IMR-90 (cell line): ENCODE measurements around the gene ACOD1. TPM values are rescaled to one million over a fixed set of nuclear protein-coding genes. Genes with fewer than 3 reads are reported as not detected.

Source experiments
- ATAC-seq: fragments of 200-7000 bp; cut with Tn5 transposase; 2 replicates; pipeline ENCODE4 v1.9.1; 2020; ENCODE audit warnings: low read depth, mild to moderate bottlenecking, moderate library complexity
- BruUV-seq: library from RNA; stranded (reverse); fragments of 400-500 nt; replicated peaks from 2 replicates; lab custom pipeline; 2021; lab: Mats Ljungman, UMichigan
- CTCF ChIA-PET: fragments of 300-600 bp; formaldehyde crosslinking; extraction: SDS; loops from one replicate; lab custom pipeline; 2021; ENCODE audit warnings: antibody characterized with exemption; lab: Yijun Ruan, JAX
- POLR2A ChIA-PET: fragments of 300-600 bp; sonication (Branson Sonifier 250); formaldehyde crosslinking; loops from one replicate; lab custom pipeline; 2022; ENCODE audit warnings: antibody characterized with exemption; ENCODE audit not compliant: unreplicated experiment; lab: Charles Lee
- DNase-seq: peaks from one replicate; pipeline ENCODE4 v3.0.0; 2013
- H2AFZ ChIP-seq: replicated peaks from 2 replicates; pipeline ENCODE3; 2013; ENCODE audit warnings: low read length, mild to moderate bottlenecking; ENCODE audit not compliant: poor library complexity
- H2AK5ac ChIP-seq: 2 replicates; pipeline ENCODE4 v1.6.1; 2013; ENCODE audit warnings: low read depth, low read length, inconsistent platforms
- H2AK9ac ChIP-seq: replicated peaks from 2 replicates; pipeline ENCODE3; 2013; ENCODE audit warnings: mild to moderate bottlenecking, low read depth, low read length, moderate library complexity; ENCODE audit not compliant: poor library complexity
- H2BK120ac ChIP-seq: 2 replicates; pipeline ENCODE4 v1.6.1; 2013; ENCODE audit warnings: low read depth, low read length, inconsistent platforms
- H2BK15ac ChIP-seq: 3 replicates; pipeline ENCODE4 v1.6.1; 2013; ENCODE audit warnings: low read depth, low read length, inconsistent platforms
- H2BK20ac ChIP-seq: 2 replicates; pipeline ENCODE4 v1.6.1; 2013; ENCODE audit warnings: low read depth, mild to moderate bottlenecking, inconsistent platforms, low read length, moderate library complexity
- H2BK5ac ChIP-seq: 2 replicates; pipeline ENCODE4 v1.6.1; 2013; ENCODE audit warnings: mild to moderate bottlenecking, low read depth, low read length, inconsistent platforms; ENCODE audit not compliant: poor library complexity, severe bottlenecking
- H3K14ac ChIP-seq: replicated peaks from 2 replicates; pipeline ENCODE4 v1.6.1; 2013; ENCODE audit warnings: low read depth, low read length, inconsistent platforms
- H3K18ac ChIP-seq: 2 replicates; pipeline ENCODE4 v1.6.1; 2013; ENCODE audit warnings: low read depth, low read length, control low read depth
- H3K23ac ChIP-seq: 2 replicates; pipeline ENCODE4 v1.6.1; 2013; ENCODE audit warnings: low read depth, low read length, inconsistent platforms
- H3K27ac ChIP-seq: 2 replicates; pipeline ENCODE4 v1.5.1; 2013; ENCODE audit warnings: mild to moderate bottlenecking, control low read depth, low read length; ENCODE audit not compliant: insufficient read depth
- H3K27me3 ChIP-seq: 2 replicates; pipeline ENCODE4 v1.6.1; 2013; ENCODE audit warnings: low read length; ENCODE audit not compliant: control insufficient read depth, insufficient read depth
- H3K36me3 ChIP-seq: 2 replicates; pipeline ENCODE4 v1.6.1; 2013; ENCODE audit warnings: low read length, mixed read lengths; ENCODE audit not compliant: control insufficient read depth, insufficient read depth
- H3K4ac ChIP-seq: 2 replicates; pipeline ENCODE4 v1.6.1; 2013; ENCODE audit warnings: low read depth, low read length, inconsistent platforms
- H3K4me1 ChIP-seq: 2 replicates; pipeline ENCODE4 v1.6.1; 2013; ENCODE audit warnings: low read length, mixed read lengths; ENCODE audit not compliant: control insufficient read depth, insufficient read depth
- H3K4me2 ChIP-seq: 2 replicates; pipeline ENCODE4 v1.6.1; 2013; ENCODE audit warnings: low read depth, mild to moderate bottlenecking, control low read depth, low read length, moderate library complexity
- H3K4me3 ChIP-seq: 2 replicates; pipeline ENCODE4 v1.5.1; 2013; ENCODE audit warnings: low read depth, mild to moderate bottlenecking, control low read depth, low read length, moderate library complexity; ENCODE audit not compliant: insufficient read depth
- H3K56ac ChIP-seq: 2 replicates; pipeline ENCODE4 v1.6.1; 2013; ENCODE audit warnings: low read length, inconsistent platforms; ENCODE audit not compliant: insufficient read depth; ENCODE audit errors: extremely low read depth
- H3K79me1 ChIP-seq, 2 experiments: 2 replicates each; pipeline ENCODE4 v1.6.1; 2013; ENCODE audit warnings: low read length in 2 of 2, inconsistent platforms in 1 of 2, low read depth in 1 of 2
- H3K9ac ChIP-seq: 2 replicates; pipeline ENCODE4 v1.6.1; 2013; ENCODE audit warnings: low read depth, low read length, control low read depth
- H3K9me1 ChIP-seq: 2 replicates; pipeline ENCODE4 v1.6.1; 2013; ENCODE audit warnings: low read length, inconsistent platforms; ENCODE audit not compliant: insufficient read depth
- H3K9me3 ChIP-seq: 2 replicates; pipeline ENCODE4 v1.6.1; 2013; ENCODE audit warnings: low read length; ENCODE audit not compliant: control insufficient read depth, insufficient read depth
- H4K20me1 ChIP-seq: 2 replicates; pipeline ENCODE4 v1.6.1; 2013; ENCODE audit warnings: low read length, inconsistent platforms; ENCODE audit not compliant: insufficient read depth
- H4K5ac ChIP-seq: 2 replicates; pipeline ENCODE4 v1.6.1; 2013; ENCODE audit warnings: mild to moderate bottlenecking, low read depth, low read length, control low read depth
- H4K8ac ChIP-seq, 2 experiments: 2 replicates each; pipeline ENCODE4 v1.6.1; 2013; ENCODE audit warnings: low read depth in 2 of 2, low read length in 2 of 2, control low read depth in 1 of 2, inconsistent platforms in 1 of 2
- H4K91ac ChIP-seq: 2 replicates; pipeline ENCODE4 v1.6.1; 2013; ENCODE audit warnings: low read depth, low read length, inconsistent platforms; ENCODE audit not compliant: insufficient read depth
- BHLHE40 ChIP-seq: fragments of 150-350 bp; IDR thresholded peaks from 2 replicates; pipeline ENCODE4 v1.6.1; 2016; ENCODE audit warnings: mild to moderate bottlenecking, low read depth, low read length
- FOS ChIP-seq: fragments of 150-350 bp; IDR thresholded peaks from 2 replicates; pipeline ENCODE4 v1.6.1; 2016; ENCODE audit warnings: low read depth, low read length
- MAFK ChIP-seq: IDR thresholded peaks from 2 replicates; pipeline ENCODE4 v1.6.1; 2012; ENCODE audit warnings: low read depth, low read length, improper control_type of control experiment
- MAZ ChIP-seq: IDR thresholded peaks from 2 replicates; pipeline ENCODE4 v1.6.1; 2012; ENCODE audit warnings: low read depth, mild to moderate bottlenecking, low read length, improper control_type of control experiment, moderate library complexity, borderline replicate concordance
- MXI1 ChIP-seq: IDR thresholded peaks from 2 replicates; pipeline ENCODE4 v1.6.1; 2012; ENCODE audit warnings: low read depth, mild to moderate bottlenecking, low read length, moderate library complexity, borderline replicate concordance
- POLR2A ChIP-seq: IDR thresholded peaks from 2 replicates; pipeline ENCODE4 v1.6.1; 2012; ENCODE audit warnings: mild to moderate bottlenecking, low read depth, low read length
- RFX5 ChIP-seq: IDR thresholded peaks from 2 replicates; pipeline ENCODE4 v1.8.0; 2012; ENCODE audit warnings: low read depth, mild to moderate bottlenecking, low read length, moderate library complexity
- SMC3 ChIP-seq: fragments of 150-350 bp; IDR thresholded peaks from 2 replicates; pipeline ENCODE4 v1.6.1; 2016; ENCODE audit warnings: low read depth, mild to moderate bottlenecking, antibody characterized with exemption, low read length, moderate library complexity
- WGBS, 2 experiments: methylation state at CpG; one replicate each; pipeline versions ENCODE4 v1.1.5 to v1.1.7; 2013; ENCODE audit warnings: missing lambda C conversion rate in 2 of 2; ENCODE audit not compliant: insufficient read length in 1 of 2; ENCODE audit errors: extremely low coverage in 2 of 2; 5-methylcytosine and 5-hydroxymethylcytosine counted together
- dilution Hi-C: fragments of 300-500 bp; cut with HindIII; formaldehyde crosslinking; loops from one replicate; pipeline ENCODE4 v1.14.3; 2018; ENCODE audit warnings: low sequenced_read_pairs; ENCODE audit not compliant: unreplicated experiment
- in situ Hi-C: fragments of 300-500 bp; cut with MboI; formaldehyde crosslinking; loops from 3 replicates; pipeline ENCODE4 v1.14.3; 2019; ENCODE audit warnings: low sequenced_read_pairs, inconsistent platforms, mixed read lengths
- intact Hi-C: fragments of 100-400 bp; cut with micrococcal nuclease; formaldehyde crosslinking; loops from 2 replicates; pipeline ENCODE4 v1.10.0; 2022
- polyA plus RNA-seq, 3 experiments: library from polyadenylated mRNA; depleted of rRNA; stranded (reverse); fragments of >200 nt; gene quantifications; 2 replicates each; pipeline ENCODE4 v1.2.3, GENCODE V29; 2012; ENCODE audit warnings: low replicate concordance in 1 of 3
- total RNA-seq: library from RNA; depleted of rRNA; stranded (reverse); fragments of >200 nt; gene quantifications from 2 replicates; pipeline ENCODE4 v1.2.3, GENCODE V29; 2012

ACOD1 gene
- total and polyA plus RNA-seq, 2 of the 4 experiments (the other 2 are of a cell fraction) = not detected

DNA sequence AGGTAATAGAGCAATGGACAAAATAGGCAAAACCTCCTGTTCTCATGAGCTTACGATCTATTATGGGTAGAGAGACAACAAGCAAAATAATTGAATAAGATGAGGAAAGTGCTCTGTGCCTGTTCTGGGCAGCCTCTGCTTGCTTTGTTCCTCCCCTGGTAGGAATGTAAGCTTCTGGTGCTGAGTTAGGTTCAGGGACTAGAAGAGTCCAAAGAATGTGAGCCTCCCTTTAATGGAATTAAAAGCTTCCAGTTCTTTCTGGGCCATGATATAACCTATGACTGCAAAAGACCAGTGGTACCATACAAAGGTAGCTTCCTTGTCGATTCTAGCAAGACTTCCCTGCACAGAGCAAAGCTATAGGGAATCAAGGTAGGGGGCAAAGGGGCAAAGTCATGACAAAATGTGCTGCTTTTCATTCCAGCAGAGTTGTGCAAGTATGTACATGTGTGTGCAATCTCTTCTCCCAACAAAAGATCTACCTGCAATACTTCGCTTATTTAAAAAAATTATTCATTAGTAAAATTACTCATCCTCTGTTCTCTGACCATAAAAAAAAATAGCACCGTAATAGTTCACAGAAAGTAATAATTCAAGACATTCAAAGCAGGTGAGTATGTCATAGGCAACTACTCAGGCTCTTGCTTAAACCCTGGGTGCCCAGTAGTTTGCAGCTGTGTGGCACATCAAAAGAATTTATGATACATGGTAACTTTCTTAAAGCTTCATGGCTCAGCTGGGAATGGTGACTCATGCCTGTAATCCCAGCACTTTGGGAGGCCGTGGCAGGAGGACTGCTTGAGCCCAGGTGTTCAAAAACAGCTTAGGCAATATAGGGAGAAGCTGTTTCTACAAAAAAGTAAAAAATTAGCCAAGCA lies 21.4 kb downstream of the ACOD1 start:
- Histone ChIP-seq H3K9ac (no peak overlapping the region), H4K8ac (no peak overlapping the region), H3K4me3 (no peak overlapping the region), H2AFZ (no peak overlapping the region), H3K9me1 (no peaks in the 10 kb centered on the region), H4K20me1 (no peaks in the 10 kb centered on the region), H3K23ac (no peak overlapping the region), H2AK5ac (no peak overlapping the region), H3K14ac (no peak overlapping the region), H2AK9ac (no peak overlapping the region), H3K4me2 (no peak overlapping the region), H3K56ac (no peak overlapping the region), H3K79me1 (no peaks in the 10 kb centered on the region), H3K27me3 (peaks cover 12% of the 10 kb centered on the region), H2BK20ac (no peak overlapping the region), H3K9me3 (no peaks in the 10 kb centered on the region), H3K4me1 (peaks cover 1% of the 10 kb centered on the region; the same call in 1 of the 2 replicates), H2BK5ac (no peak overlapping the region), H3K18ac (no peak overlapping the region), H4K91ac (no peak overlapping the region), H3K4ac (no peak overlapping the region), H2BK120ac (no peak overlapping the region), H3K36me3 (no peaks in the 10 kb centered on the region), H3K27ac (no peak overlapping the region), H2BK15ac (no peak overlapping the region), H4K5ac (no peak overlapping the region)
- intact Hi-C loops (no loop called here), in situ Hi-C loops (no loop called here), dilution Hi-C loops (no loop called here)
- CTCF ChIA-PET = no interaction called here
- BruUV-seq = no TSS peak
- ATAC-seq (peak; percentile 41; the same call in 1 of the 2 replicates), DNase-seq (no peak)
- POLR2A ChIA-PET = no interaction called here
- WGBS, 2 experiments = 38% methylated on average over 1 of the region's 5 CpGs; no CpG with 5 or more reads in 1 of the 2 experiments
- no peak for TF ChIP-seq POLR2A
- TF ChIP-seq SMC3 = no peak
- no peak for TF ChIP-seq BHLHE40
- no peak for TF ChIP-seq MXI1
- TF ChIP-seq MAFK = no peak
- TF ChIP-seq RFX5 = no peak
- no peak for TF ChIP-seq MAZ
- no peak for TF ChIP-seq FOS
